Measurements from ENCODE around the gene STXBP6.
"Not testable (repeated sequence)": the region's sequence is repeated elsewhere in the genome, so short reads cannot be mapped to it uniquely, and the experiment has no call there.

The STXBP6 gene

DNA sequence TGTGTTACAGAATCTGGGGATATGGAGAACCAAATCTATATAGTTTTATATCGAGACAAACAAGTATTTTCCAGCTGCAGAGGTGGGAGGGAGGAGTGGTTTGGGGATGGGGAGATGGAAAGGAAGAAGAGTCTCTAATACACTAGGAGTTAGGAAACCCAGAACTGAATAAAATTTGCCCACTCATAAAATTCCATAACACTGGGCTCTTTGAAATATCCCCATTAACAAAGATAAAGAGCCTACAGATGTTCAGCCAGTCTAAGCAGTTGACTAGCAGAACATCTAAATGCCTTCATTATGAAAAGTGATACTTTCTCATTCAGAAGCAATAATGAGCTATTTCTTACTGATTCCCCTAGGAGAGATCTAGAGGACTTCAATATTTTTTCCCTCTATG is 264.2 kb downstream of the STXBP6 start:
- no peak for DNase-seq

DNA sequence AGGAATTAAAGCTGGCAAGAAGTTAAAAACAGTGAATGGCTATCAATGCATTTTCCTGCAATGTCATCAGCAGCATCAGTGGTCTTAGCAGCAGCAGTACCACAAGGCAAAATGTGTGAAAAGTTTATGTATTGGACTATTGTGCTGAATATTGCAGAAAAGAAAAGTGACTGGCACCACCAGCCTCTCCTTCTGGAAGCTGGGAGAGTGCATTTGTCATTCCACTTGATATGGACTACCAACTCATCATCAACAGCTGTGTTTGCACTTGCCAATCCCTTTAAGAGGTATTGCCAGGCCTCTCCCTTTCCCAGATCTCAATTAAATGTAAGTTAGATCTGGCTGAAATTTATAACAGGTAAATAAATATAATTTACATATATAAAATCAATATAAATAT is 265.0 kb downstream of the STXBP6 start:
- no peak for DNase-seq

DNA sequence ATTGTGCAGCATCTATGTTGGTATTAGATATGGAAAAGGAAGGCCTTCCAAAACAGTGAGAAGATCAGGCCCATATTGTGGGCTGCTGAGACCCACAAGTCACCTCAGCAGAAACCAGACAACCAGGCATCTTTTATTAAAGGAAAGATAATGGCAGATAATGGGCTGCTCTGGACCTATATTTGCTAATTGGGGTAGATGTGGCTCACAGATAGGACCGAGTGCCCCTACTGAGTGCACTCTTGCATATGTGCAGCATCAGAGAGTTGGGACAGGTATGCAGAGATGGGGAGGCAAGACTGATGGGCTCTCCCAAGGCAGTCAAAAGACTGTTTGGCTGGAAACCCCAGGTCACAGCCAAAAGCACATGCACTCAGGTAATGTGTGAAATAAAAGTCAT is 266.2 kb downstream of the STXBP6 start:
- no peak for DNase-seq

DNA sequence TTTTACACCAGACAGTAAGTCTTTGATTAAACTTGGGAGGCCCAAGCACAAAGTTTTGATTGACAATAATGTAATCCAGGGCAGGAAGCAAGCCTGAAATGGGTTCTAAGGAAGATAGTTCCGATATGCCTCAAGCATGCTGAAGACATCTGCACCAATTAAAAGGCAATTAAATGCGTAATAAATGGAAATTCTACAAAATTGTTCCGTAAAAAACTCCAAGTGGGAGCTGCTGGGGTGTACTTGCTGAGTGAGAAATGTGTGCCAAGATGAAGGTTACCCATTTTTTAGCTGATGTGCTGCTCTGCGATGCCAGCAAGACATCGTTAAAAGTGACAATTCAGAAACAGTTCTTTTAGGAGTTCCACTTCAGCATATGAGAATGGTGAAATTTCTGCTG is 269.7 kb downstream of the STXBP6 start:
- no peak for DNase-seq

DNA sequence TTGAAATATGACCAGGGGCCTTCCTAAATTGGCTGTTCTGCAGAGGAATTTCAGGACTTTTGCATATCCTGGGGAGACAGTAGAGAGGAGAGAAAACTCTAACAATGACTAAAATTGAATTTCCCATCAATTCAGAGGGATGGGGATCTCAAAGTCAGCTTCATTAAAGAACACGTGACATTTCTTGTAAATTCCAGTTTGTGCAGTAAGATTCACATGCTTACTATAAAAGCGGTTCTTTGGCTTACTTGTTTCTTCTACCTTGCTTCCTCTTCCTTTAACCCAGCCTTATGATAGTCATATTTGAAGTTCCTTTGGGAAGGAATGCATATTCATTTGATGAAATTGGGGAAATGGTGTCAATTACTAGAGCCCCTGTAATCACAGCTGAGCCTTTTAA is 272.3 kb downstream of the STXBP6 start:
- no peak for DNase-seq

DNA sequence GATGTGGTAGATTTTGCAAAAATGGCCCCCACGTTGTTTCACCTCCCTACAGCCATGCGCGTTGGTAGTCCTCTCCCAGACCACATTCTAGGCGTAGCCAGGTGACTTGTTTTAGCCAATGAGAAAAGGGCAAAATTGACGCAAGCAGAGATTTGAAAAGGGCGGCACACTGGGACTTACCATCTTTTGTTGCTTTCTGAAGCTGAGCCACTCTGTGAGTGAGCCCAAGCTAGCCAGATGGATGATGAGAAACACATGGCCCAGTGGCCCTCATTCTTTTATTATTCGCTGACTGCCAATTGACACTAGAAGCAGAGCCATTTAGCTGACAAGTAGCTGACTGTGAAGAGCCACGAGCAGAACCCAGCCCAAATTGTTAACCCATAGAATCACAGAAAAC is 274.0 kb downstream of the STXBP6 start:
- no peak for DNase-seq

DNA sequence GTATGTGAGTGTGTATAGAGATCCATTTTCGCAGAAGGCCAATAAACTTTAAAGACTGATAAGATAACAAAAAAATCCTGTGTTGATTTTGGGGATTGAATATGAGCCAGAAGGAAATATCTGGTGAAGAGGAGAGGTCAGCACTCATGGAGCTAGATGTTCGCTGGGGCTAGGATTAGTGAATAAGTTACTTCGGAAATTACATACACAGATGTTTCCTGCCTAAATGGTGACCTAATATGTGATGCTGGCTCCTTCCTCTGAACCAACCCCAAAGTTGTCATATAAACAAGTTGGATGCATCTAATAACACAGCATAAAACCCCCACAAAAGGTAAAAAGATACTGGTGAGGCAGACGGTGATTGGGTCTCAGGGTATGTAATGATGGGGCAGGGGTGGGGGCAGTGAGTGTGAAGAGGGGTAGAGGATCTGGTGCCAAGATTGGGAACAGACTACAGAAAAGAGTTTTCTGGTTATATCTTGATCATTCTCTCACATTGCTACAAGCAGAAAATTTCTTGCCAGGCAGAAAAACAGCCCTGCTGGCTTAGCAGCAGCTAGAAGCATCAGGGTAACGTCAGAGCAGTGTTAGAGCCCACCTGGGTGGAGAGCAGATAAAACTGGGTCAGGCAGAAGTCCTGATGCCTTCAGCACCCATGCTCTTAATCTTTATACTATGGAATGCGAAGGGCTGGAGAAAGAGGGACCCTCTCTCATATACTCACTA is 275.6 kb downstream of the STXBP6 start:
- no peak for DNase-seq

DNA sequence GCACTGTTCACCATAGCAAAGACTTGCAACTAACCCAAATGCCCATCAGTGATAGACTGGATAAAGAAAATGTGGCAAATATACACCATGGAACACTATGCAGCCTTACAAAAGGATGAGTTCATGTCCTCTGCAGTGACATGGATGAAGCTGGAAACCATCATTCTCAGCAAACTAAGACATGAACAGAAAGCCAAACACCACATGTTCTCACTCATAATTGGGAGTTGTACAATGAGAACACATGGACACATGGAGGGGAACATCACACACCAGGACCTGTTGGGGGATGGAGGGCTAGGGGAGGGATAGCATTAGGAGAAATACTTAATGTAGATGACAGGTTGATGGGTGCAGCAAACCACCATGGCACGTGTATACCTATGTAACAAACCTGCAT is 276.4 kb downstream of the STXBP6 start:
- DNase-seq: not testable (repeated sequence)

DNA sequence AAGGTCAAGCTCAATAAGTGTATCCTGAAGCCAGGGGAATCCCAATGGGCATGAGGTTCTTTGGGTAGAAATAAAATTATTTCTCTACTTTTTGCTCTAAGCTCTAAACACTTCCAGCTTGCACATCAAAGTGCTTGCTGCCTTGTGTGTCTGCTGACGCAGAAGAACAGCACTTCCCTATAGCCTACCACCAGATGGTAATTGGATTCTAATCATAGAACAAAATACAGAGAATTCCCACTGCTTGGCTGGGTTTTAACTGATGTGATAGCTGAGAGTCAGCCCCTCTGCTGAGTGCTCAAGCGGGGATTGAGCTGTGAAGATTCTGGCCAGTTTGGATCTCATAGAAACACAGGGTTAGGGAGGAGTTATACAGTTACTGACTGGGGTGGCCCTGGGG is 283.5 kb downstream of the STXBP6 start:
- no peak for DNase-seq

DNA sequence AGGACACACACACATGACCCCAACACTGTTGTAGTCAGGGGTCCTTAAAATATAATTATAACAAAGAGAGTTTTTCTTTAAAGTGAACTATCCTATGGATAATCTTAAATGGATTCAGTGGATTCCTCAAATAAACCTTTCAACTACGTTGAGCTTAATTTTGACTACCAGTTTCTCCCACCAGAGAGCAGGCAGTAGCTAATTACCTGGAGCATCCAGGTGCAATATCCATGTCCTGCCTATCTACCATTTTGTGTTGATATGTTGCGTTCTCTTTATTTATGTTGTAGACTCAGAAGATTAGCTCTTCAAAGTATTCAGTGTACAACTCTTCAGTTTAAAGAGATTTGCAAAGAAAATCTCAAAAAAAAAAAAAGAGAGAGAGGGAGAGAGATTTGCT is 288.8 kb downstream of the STXBP6 start:
- DNase-seq: no peak
